ELF-1 (cell line): ENCODE data around the gene PLPP1.
"Not testable (repeated sequence)": the region's sequence is repeated elsewhere in the genome, so short reads cannot be mapped to it uniquely, and the experiment has no call there.

Experiments used
- DNase-seq: peaks from one replicate; pipeline ENCODE4 v3.0.0-alpha.2; 2016; ENCODE audit warnings: low read depth, low spot score

The PLPP1 gene

GRCh38 chr5:55546947-55547346 is 12.2 kb upstream of the PLPP1 start:
- no peak for DNase-seq

GRCh38 chr5:55544341-55544740 is 9.6 kb upstream of the PLPP1 start:
- DNase-seq: no peak

- DNase-seq: no peak
Measured at GRCh38 chr5:55541056-55541635, 6.4 kb upstream of the PLPP1 start.

GRCh38 chr5:55540525-55540924 is 5.8 kb upstream of the PLPP1 start:
- DNase-seq: no peak

GRCh38 chr5:55540024-55540423 is 5.3 kb upstream of the PLPP1 start:
- DNase-seq: no peak

GRCh38 chr5:55538661-55539060 is 3.9 kb upstream of the PLPP1 start:
- no peak for DNase-seq

- DNase-seq: not testable (repeated sequence)
Measured at GRCh38 chr5:55537315-55537714, 2.6 kb upstream of the PLPP1 start.

GRCh38 chr5:55535199-55535905 is 588 bp upstream of the PLPP1 start:
- no peak for DNase-seq

GRCh38 chr5:55533521-55534435 is 986 bp downstream of the PLPP1 start:
- peak; percentile 79 for DNase-seq

- peak; percentile 56 for DNase-seq
Measured at GRCh38 chr5:55530669-55531068, 4.1 kb downstream of the PLPP1 start.

GRCh38 chr5:55524816-55525215 is 9.9 kb downstream of the PLPP1 start:
- no peak for DNase-seq

GRCh38 chr5:55523293-55523692 is 11.5 kb downstream of the PLPP1 start:
- DNase-seq: no peak

GRCh38 chr5:55521881-55522280 is 12.9 kb downstream of the PLPP1 start:
- DNase-seq: no peak

GRCh38 chr5:55520117-55520839 is 14.5 kb downstream of the PLPP1 start:
- DNase-seq: no peak

- DNase-seq: no peak
Measured at GRCh38 chr5:55518831-55519390, 15.9 kb downstream of the PLPP1 start.

GRCh38 chr5:55517804-55518203 is 17.0 kb downstream of the PLPP1 start:
- no peak for DNase-seq

GRCh38 chr5:55511010-55511409 is 23.8 kb downstream of the PLPP1 start:
- no peak for DNase-seq

GRCh38 chr5:55510523-55510880 is 24.3 kb downstream of the PLPP1 start:
- DNase-seq: no peak

GRCh38 chr5:55509796-55510522 is 24.8 kb downstream of the PLPP1 start:
- no peak for DNase-seq

- no peak for DNase-seq
Measured at GRCh38 chr5:55509097-55509496, 25.7 kb downstream of the PLPP1 start.

- DNase-seq: no peak
Measured at GRCh38 chr5:55507574-55507973, 27.2 kb downstream of the PLPP1 start.
